ENCODE measurements around the gene ARL15. TPM values are rescaled to one million over a fixed set of nuclear protein-coding genes. Genes with fewer than 3 reads are reported as not detected.

The ARL15 gene
- total RNA-seq, 1 donor from 2014 or later, result 16.9 TPM

DNA sequence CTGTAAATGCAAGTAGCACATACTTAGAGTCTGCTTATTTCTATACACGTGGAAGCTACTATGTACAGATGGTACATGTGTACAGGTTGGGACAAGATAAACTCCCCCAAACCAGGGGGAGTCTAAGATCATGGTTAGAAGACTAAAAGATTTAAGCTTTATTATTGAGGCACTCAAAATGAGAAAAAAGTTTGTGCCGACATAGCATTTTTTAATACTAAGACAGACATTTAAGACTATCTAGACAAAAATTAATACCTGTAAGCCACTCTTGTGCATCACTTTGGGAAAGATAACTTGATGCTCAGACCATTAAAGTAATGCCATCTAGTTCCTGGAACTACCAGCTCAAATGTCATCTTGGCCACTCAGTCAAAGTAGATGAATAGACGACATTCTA is 279.4 kb downstream of the ARL15 start:
- TF ChIP-seq, protein P1, sequence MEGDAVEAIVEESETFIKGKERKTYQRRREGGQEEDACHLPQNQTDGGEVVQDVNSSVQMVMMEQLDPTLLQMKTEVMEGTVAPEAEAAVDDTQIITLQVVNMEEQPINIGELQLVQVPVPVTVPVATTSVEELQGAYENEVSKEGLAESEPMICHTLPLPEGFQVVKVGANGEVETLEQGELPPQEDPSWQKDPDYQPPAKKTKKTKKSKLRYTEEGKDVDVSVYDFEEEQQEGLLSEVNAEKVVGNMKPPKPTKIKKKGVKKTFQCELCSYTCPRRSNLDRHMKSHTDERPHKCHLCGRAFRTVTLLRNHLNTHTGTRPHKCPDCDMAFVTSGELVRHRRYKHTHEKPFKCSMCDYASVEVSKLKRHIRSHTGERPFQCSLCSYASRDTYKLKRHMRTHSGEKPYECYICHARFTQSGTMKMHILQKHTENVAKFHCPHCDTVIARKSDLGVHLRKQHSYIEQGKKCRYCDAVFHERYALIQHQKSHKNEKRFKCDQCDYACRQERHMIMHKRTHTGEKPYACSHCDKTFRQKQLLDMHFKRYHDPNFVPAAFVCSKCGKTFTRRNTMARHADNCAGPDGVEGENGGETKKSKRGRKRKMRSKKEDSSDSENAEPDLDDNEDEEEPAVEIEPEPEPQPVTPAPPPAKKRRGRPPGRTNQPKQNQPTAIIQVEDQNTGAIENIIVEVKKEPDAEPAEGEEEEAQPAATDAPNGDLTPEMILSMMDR (conservative IDR thresholded peaks at IDR 0.05), result no peak
- no peak for DNase-seq (ENCODE audit: extremely low spot score, unreplicated experiment)
- no peaks in the 10 kb centered on the region for H3K27me3 Mint-ChIP-seq
- no peaks in the 10 kb centered on the region for H3K4me1 Mint-ChIP-seq (ENCODE audit: unreplicated experiment)
- H3K9me3 Mint-ChIP-seq, result no peaks in the 10 kb centered on the region
- peaks cover 4% of the 10 kb centered on the region for H3K36me3 Mint-ChIP-seq
- H3K4me3 Mint-ChIP-seq, result no peak overlapping the region
- H3K27ac Mint-ChIP-seq, result no peak overlapping the region

DNA sequence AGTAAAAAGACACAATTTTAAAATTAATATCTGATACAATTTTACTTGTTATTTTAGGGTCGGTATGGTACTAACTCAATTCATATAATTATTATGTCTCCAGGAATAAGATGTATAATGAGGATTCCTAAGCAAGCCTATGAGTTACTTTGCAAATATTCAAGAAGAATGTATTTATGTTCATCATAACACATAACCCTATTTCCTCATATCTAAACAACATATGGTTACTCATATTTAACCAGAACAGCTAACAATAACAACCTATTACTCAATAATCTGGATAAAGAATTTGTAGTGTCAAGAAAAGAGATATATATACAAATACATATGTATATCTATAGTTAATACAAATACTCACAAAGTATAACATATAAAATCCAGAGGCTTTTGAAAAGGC is 285.9 kb downstream of the ARL15 start:
- Mint-ChIP-seq H3K4me1 (ENCODE audit: unreplicated experiment) (no peaks in the 10 kb centered on the region), H3K4me3 (no peak overlapping the region), H3K36me3 (no peaks in the 10 kb centered on the region), H3K9me3 (no peaks in the 10 kb centered on the region), H3K27ac (no peak overlapping the region), H3K27me3 (no peaks in the 10 kb centered on the region)
- TF ChIP-seq, protein P1 (conservative IDR thresholded peaks at IDR 0.05), result no peak
- no peak for DNase-seq (ENCODE audit: extremely low spot score, unreplicated experiment)

DNA sequence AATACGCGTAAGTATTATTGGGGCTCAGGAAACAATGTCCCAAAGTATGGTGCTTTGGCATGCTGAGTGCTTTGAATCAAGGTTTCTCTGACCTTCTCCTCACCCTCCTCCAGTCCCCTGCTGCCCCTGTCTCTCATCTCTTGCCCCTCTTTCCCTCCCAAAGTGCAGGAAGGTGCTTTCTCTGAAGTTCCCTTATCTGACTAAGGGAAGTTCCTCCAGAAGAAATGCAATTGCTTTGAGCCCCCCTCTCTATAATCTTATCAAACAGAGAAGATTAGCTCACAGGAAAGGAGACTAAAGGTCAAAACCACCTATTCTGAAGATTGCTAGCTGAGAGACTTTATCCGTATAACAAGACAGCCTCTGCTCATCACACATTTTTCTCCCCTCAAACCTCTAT is 288.1 kb downstream of the ARL15 start:
- Mint-ChIP-seq H3K27ac (peak overlapping the region; percentile 4), H3K4me1 (ENCODE audit: unreplicated experiment) (no peaks in the 10 kb centered on the region), H3K27me3 (no peaks in the 10 kb centered on the region), H3K36me3 (no peaks in the 10 kb centered on the region), H3K9me3 (no peaks in the 10 kb centered on the region), H3K4me3 (no peak overlapping the region)
- TF ChIP-seq, protein P1 (conservative IDR thresholded peaks at IDR 0.05), result no peak
- no peak for DNase-seq (ENCODE audit: extremely low spot score, unreplicated experiment)

DNA sequence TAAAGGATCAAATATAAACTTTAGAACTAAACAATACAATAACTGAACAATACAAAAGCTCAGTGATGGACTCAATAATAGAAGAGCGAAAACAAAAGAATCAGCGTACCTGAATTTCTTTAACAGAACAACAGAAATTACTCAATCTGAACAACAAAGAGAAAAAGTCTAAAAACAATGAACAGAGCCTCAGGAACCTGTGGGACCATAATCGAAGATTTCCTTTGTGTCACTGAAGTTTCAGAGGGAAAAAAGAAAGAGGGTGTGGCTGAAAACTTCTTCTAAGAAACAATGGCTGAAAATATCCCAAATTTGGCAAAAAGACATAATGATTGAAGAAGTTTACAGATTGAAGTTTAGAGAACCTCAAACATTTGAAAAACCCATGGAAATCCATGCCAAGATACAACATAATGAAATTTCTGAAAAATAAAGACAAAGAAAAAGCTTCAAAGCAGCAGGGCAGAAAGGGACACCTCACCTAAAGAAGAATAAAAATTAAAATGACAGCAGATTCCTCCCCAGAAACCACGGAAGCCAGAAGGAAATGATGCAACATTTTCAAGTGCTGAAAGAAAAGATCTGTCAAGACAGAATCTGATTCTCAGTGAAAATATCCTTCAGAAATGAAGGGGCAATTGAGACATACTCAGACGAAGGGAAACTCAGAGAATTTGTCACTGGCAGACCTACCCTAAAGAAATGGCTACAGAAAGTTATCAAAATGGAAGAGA is 288.8 kb downstream of the ARL15 start:
- TF ChIP-seq, protein P1 (conservative IDR thresholded peaks at IDR 0.05), result no peak
- no peaks in the 10 kb centered on the region for H3K4me1 Mint-ChIP-seq (ENCODE audit: unreplicated experiment)
- no peaks in the 10 kb centered on the region for H3K9me3 Mint-ChIP-seq
- peaks cover 1% of the 10 kb centered on the region for H3K36me3 Mint-ChIP-seq
- no peak overlapping the region for H3K4me3 Mint-ChIP-seq
- H3K27me3 Mint-ChIP-seq, result no peaks in the 10 kb centered on the region
- DNase-seq (ENCODE audit: extremely low spot score, unreplicated experiment), result no peak
- H3K27ac Mint-ChIP-seq, result peak overlapping the region; percentile 4

DNA sequence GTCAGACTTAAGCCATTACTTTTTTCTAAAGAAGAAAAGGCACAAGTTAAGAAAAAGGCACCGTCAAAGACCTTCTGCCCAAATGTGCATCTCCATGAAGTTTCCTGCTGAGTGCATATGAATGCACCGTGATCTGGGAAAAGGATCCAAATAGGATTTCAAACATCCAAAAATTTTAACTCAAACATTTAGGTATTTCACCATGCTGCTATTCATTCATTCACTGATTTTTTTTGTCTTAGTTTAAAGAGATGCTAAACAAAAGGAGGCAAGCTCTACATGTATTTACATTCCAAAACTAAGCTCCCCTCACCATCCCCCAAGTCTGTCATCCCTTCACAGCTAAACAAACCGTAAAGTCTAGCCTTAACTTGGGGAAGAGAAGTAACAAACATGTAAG is 291.9 kb downstream of the ARL15 start:
- Mint-ChIP-seq H3K27ac (no peak overlapping the region), H3K4me1 (ENCODE audit: unreplicated experiment) (no peaks in the 10 kb centered on the region), H3K36me3 (peaks cover 15% of the 10 kb centered on the region), H3K9me3 (peaks cover 8% of the 10 kb centered on the region), H3K27me3 (no peaks in the 10 kb centered on the region), H3K4me3 (no peak overlapping the region)
- no peak for DNase-seq (ENCODE audit: extremely low spot score, unreplicated experiment)
- TF ChIP-seq, protein P1 (conservative IDR thresholded peaks at IDR 0.05), result no peak
